ENCODE results near the gene EPB41L3. TPM values are rescaled to one million over a fixed set of nuclear protein-coding genes. Genes with fewer than 3 reads are reported as not detected.

The EPB41L3 gene
- polyA plus RNA-seq, 1 experiment, result 45.0 TPM

- no peak overlapping the region for H3K4me3 ChIP-seq (ENCODE audit: low read depth, low read length)
- no peak overlapping the region for H3K27ac ChIP-seq (ENCODE audit: low read depth, low read length)
- TF ChIP-seq CTCF (IDR thresholded peaks at IDR 0.05; ENCODE audit: low read depth, low read length), result no peak
- ChIA-PET CTCF (interaction anchor here (0.8 to 3.0 kb wide), 3 partner anchors 12 to 121 kb away, joined by 3 to 24 read pairs (median 3); no protein-coding TSS in a partner anchor), POLR2A (no interaction called here)
- no peak for DNase-seq (ENCODE audit: low read depth, low spot score)
- no peaks in the 10 kb centered on the region for H3K9me3 ChIP-seq (ENCODE audit: control insufficient read depth, insufficient read depth, low read length)
- no peaks in the 10 kb centered on the region for H3K27me3 ChIP-seq (ENCODE audit: control insufficient read depth, insufficient read depth, low read length)
Observed at GRCh38 chr18:5425721-5426120, 118.1 kb downstream of the EPB41L3 start.

- Histone ChIP-seq H3K9me3 (ENCODE audit: control insufficient read depth, insufficient read depth, low read length) (no peaks in the 10 kb centered on the region), H3K27me3 (ENCODE audit: control insufficient read depth, insufficient read depth, low read length) (no peaks in the 10 kb centered on the region), H3K27ac (ENCODE audit: low read depth, low read length) (no peak overlapping the region), H3K4me3 (ENCODE audit: low read depth, low read length) (no peak overlapping the region)
- ChIA-PET POLR2A (no interaction called here), CTCF (interaction anchor here (0.8 to 3.0 kb wide), 3 partner anchors 11 to 122 kb away, joined by 3 to 24 read pairs (median 3); no protein-coding TSS in a partner anchor)
- no peak for DNase-seq (ENCODE audit: low read depth, low spot score)
- peak; percentile 69 for TF ChIP-seq CTCF (IDR thresholded peaks at IDR 0.05; ENCODE audit: low read depth, low read length)
Observed at GRCh38 chr18:5424903-5425664, 118.7 kb downstream of the EPB41L3 start.

- POLR2A ChIA-PET, result no interaction called here
- no peak for TF ChIP-seq CTCF (IDR thresholded peaks at IDR 0.05; ENCODE audit: low read depth, low read length)
- CTCF ChIA-PET, result interaction anchor here (0.5 to 3.5 kb wide), 2 partner anchors 86 to 124 kb away, joined by 3 to 24 read pairs; no protein-coding TSS in a partner anchor
Observed at GRCh38 chr18:5422626-5423025, 121.2 kb downstream of the EPB41L3 start.

GRCh38 chr18:5421981-5422380, 121.8 kb downstream of the EPB41L3 start:
- no peak for DNase-seq (ENCODE audit: low read depth, low spot score)
- ChIA-PET CTCF (interaction anchor here (1.2 to 3.5 kb wide), 2 partner anchors 8 to 125 kb away, joined by 3 to 24 read pairs; no protein-coding TSS in a partner anchor), POLR2A (no interaction called here)
- H3K27ac ChIP-seq (ENCODE audit: low read depth, low read length), result no peak overlapping the region
- no peak for TF ChIP-seq CTCF (IDR thresholded peaks at IDR 0.05; ENCODE audit: low read depth, low read length)
- no peaks in the 10 kb centered on the region for H3K9me3 ChIP-seq (ENCODE audit: control insufficient read depth, insufficient read depth, low read length)
- no peaks in the 10 kb centered on the region for H3K27me3 ChIP-seq (ENCODE audit: control insufficient read depth, insufficient read depth, low read length)
- no peak overlapping the region for H3K4me3 ChIP-seq (ENCODE audit: low read depth, low read length)

More at GRCh38 chr18:5422626-5423025, 121.2 kb downstream of the EPB41L3 start:
- no peak for DNase-seq (ENCODE audit: low read depth, low spot score)
- Histone ChIP-seq H3K4me3 (ENCODE audit: low read depth, low read length) (no peak overlapping the region), H3K9me3 (ENCODE audit: control insufficient read depth, insufficient read depth, low read length) (no peaks in the 10 kb centered on the region), H3K27ac (ENCODE audit: low read depth, low read length) (no peak overlapping the region), H3K27me3 (ENCODE audit: control insufficient read depth, insufficient read depth, low read length) (no peaks in the 10 kb centered on the region)

- H3K27ac ChIP-seq (ENCODE audit: low read depth, low read length), result no peak overlapping the region
- DNase-seq (ENCODE audit: low read depth, low spot score), result no peak
- H3K4me3 ChIP-seq (ENCODE audit: low read depth, low read length), result no peak overlapping the region
- no peaks in the 10 kb centered on the region for H3K9me3 ChIP-seq (ENCODE audit: control insufficient read depth, insufficient read depth, low read length)
- no peak for TF ChIP-seq CTCF (IDR thresholded peaks at IDR 0.05; ENCODE audit: low read depth, low read length)
- CTCF ChIA-PET, result interaction anchor here (1.0 to 3.5 kb wide), 3 partner anchors 9 to 126 kb away, joined by 3 to 24 read pairs (median 3); no protein-coding TSS in a partner anchor
- POLR2A ChIA-PET, result no interaction called here
- H3K27me3 ChIP-seq (ENCODE audit: control insufficient read depth, insufficient read depth, low read length), result no peaks in the 10 kb centered on the region
Observed at GRCh38 chr18:5420906-5421305, 122.9 kb downstream of the EPB41L3 start.

Data from AG04450 (cell line).